ENCODE measurements around the gene MXRA7.

DNA sequence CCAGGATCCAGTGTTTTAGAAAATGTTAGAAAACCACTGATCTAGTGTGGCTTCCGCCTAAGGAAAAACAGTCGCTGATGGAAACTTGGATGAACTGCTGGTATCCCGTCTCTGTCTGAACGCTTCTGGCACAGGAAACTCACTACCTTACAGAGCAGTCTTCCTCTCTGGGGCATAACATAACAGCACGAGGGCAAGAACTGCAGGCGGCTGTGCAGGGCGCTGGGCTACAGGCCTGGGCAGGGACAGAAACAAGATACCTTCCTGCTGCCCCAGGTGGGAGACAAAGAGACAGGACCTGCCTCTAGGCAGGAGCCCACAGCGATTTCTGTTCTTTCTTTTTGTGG lies 10.5 kb downstream of the MXRA7 start:
- TF ChIP-seq, protein P1, sequence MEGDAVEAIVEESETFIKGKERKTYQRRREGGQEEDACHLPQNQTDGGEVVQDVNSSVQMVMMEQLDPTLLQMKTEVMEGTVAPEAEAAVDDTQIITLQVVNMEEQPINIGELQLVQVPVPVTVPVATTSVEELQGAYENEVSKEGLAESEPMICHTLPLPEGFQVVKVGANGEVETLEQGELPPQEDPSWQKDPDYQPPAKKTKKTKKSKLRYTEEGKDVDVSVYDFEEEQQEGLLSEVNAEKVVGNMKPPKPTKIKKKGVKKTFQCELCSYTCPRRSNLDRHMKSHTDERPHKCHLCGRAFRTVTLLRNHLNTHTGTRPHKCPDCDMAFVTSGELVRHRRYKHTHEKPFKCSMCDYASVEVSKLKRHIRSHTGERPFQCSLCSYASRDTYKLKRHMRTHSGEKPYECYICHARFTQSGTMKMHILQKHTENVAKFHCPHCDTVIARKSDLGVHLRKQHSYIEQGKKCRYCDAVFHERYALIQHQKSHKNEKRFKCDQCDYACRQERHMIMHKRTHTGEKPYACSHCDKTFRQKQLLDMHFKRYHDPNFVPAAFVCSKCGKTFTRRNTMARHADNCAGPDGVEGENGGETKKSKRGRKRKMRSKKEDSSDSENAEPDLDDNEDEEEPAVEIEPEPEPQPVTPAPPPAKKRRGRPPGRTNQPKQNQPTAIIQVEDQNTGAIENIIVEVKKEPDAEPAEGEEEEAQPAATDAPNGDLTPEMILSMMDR (IDR thresholded peaks at IDR 0.05), result no peak
- TF ChIP-seq POLR2AphosphoS5 (IDR thresholded peaks at IDR 0.05), result no peak

Measured in transverse colon (tissue), 4 donors.